ENCODE data around the gene MAPKBP1. TPM values are rescaled to one million over a fixed set of nuclear protein-coding genes. Genes with fewer than 3 reads are reported as not detected.

MAPKBP1 gene
- total and polyA plus RNA-seq, 9 of the 15 experiments (the other 6 are each of a cell fraction or from before 2014, with no cell fraction given): 0.15 to 9.5 (median 4.5) TPM

GRCh38 chr15:41872166-41872747 lies 98.0 kb downstream of the MAPKBP1 start (continued):
- TF ChIP-seq CREB1 (IDR thresholded peaks at IDR 0.05) (no peak), CREB1 (CRISPR knock-in tag; IDR thresholded peaks at IDR 0.05) (no peak), E2F1 (CRISPR knock-in tag; IDR thresholded peaks at IDR 0.05) (no peak)

GRCh38 chr15:41873711-41874110 lies 99.4 kb downstream of the MAPKBP1 start:
- ATAC-seq (no peak), DNase-seq (ENCODE audit: extremely low read depth in 1 of 4, low spot score in 3 of 4) (no peak), FAIRE-seq (no peak)
- intact Hi-C loops (cut with micrococcal nuclease): no loop called here
- peaks cover 33% of the 10 kb centered on the region for H4K20me1 ChIP-seq (replicated peaks; ENCODE audit: control insufficient read depth, insufficient read depth, low read length)
- H3K27me3 ChIP-seq (ENCODE audit: control insufficient read depth in 2 of 2, insufficient read depth in 2 of 2, low read length in 2 of 2): peaks cover 68 to 97% of the 10 kb centered on the region in 2 experiments; a peak in 4 of 5 replicates
- H3K79me2 ChIP-seq (ENCODE audit: control insufficient read depth, insufficient read depth, low read length): no peaks in the 10 kb centered on the region
- H3K4me2 ChIP-seq (ENCODE audit: insufficient read depth, low read length): no peak overlapping the region
- H3K36me3 ChIP-seq (ENCODE audit: control insufficient read depth, insufficient read depth, low read length): no peaks in the 10 kb centered on the region
- WGBS (ENCODE audit: insufficient coverage, low coverage, missing lambda C conversion rate): 0% methylated on average over 8 of the region's 8 CpGs
- no TSS peak for BruUV-seq (replicated peaks)
- H3K4me3 ChIP-seq: no peak overlapping the region
- H3K4me1 ChIP-seq (replicated peaks in 1 of 2; ENCODE audit: control insufficient read depth in 2 of 2, insufficient read depth in 2 of 2, low read length in 2 of 2): peaks cover 0 to 31% of the 10 kb centered on the region in 2 experiments; a peak in 3 of 5 replicates
- H3K9ac ChIP-seq (ENCODE audit: insufficient read depth in 1 of 2, low read depth in 2 of 2, low read length in 2 of 2): no peak overlapping the region
- H3K27ac ChIP-seq (ENCODE audit: extremely low read depth, low read depth, low read length): no peak overlapping the region
- H3K9me1 ChIP-seq (ENCODE audit: control insufficient read depth, insufficient read depth, low read length): no peaks in the 10 kb centered on the region
- no peak overlapping the region for H2AFZ ChIP-seq (ENCODE audit: low read depth, low read length)
- TF ChIP-seq MAZ (CRISPR knock-in tag; conservative IDR thresholded peaks at IDR 0.05 in 1 of 2, IDR thresholded peaks at IDR 0.05 in 1 of 2) (no peak), GATA2 (CRISPR knock-in tag; IDR thresholded peaks at IDR 0.05) (no peak), ZBTB40 (IDR thresholded peaks at IDR 0.05) (no peak), ZBTB40 (CRISPR knock-in tag; IDR thresholded peaks at IDR 0.05) (no peak), EWSR1 (IDR thresholded peaks at IDR 0.05; ENCODE audit: borderline replicate concordance, low read depth, partially characterized antibody) (no peak)
- POLR2A ChIA-PET: interaction anchor here (1.1 kb wide), 1 partner anchor 22 kb away, joined by 3 read pairs; no protein-coding TSS in a partner anchor
- in situ Hi-C loops (cut with MboI): no loop called here
- CTCF ChIA-PET (ENCODE audit: low intra/inter-chr PET ratio): no interaction called here
- H3K9me3 ChIP-seq (replicated peaks; ENCODE audit: control insufficient read depth, insufficient read depth, low read depth, low read length): no peaks in the 10 kb centered on the region

Data from K562 (cell line).